ENCODE data around the gene VTI1A. TPM values are rescaled to one million over a fixed set of nuclear protein-coding genes. Genes with fewer than 3 reads are reported as not detected.

Gene VTI1A
- total RNA-seq, 1 donor from 2014 or later = 30.1 TPM

GRCh38 chr10:112658465-112658864 lies 211.4 kb downstream of the VTI1A start:
- no peak overlapping the region for H3K4me3 ChIP-seq (ENCODE audit: low read depth, low read length)
- no peak for DNase-seq (ENCODE audit: low read depth)
- TF ChIP-seq CTCF (conservative IDR thresholded peaks at IDR 0.05; ENCODE audit: low read depth, low read length) = no peak

DNA sequence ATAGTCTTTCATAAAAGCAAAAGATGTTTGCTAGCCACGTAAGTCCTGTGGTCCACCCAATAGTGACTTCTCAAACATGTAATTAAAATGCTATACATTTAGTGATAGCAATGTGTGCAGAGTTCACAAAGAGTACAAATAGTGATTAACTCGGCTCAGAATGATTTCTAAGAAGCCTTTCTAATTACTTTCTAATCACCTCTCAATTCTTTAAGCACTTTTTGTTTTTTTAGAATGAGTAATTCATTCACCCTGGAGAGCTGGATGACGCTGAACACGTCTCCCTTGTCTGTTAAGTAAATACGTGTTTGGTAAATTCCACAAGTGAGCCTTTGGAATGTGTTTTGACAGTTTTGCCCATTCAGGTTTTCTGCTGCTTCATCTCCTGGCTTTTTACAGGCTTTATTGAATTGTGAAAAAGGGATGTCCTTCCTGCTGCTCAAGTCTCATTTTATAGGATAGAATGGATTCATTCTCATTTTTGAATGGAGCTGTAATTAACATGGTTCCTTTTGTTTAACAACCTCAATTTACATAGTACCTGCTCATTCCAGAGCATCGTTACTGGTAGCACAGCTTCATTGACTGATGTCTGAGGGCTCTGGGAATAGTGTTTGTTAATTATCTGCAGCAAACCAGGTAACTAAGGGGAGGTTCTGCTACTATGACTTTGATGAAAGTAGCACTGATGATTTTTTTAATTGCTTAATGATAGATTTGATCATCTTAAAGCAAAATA lies 212.1 kb downstream of the VTI1A start:
- DNase-seq (ENCODE audit: low read depth) = peak; percentile 67

DNA sequence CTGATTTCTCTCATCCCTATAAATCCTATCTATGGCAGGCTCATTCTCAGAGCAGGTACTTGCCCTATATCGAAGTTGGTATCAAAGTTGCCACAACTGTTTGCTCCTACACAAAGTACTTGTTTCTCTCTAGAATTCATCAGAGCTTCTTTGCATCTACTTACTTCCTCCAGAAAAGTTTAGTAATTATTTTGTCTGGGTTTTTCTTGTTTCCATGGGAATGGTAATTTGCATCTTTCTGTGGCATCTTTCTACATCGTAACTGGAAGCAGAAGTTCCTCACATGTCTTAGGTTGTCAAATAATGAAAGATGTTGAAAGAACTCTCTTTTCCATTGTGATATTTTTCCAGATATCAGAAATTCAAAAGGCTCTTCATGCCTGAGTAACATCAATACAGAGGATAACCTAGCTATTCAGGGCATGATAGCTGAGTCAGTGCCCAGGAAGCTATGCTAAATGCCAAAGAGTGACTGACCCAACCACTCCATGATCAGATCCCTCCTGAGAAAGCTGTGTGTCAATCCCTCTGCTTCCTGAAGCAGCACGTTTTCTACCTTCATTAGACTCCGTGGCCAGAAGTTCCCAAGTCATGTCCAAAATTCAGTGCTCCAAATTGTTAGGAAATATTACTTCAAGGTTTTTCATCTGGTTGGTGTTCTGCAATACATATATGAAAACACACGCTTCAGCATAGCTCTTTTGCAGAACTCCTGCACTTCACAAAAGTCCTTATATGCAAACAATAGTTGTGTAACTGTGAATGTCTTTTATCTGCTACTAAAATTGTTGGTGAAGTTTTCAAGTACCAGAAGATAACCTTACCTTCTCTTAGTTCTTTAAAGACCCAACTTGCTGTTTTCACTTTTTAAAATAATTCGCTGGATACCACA lies 216.5 kb downstream of the VTI1A start:
- DNase-seq (ENCODE audit: low read depth) = peak; percentile 93
- no peak for TF ChIP-seq CTCF (conservative IDR thresholded peaks at IDR 0.05; ENCODE audit: low read depth, low read length)
- H3K4me3 ChIP-seq (ENCODE audit: low read depth, low read length) = no peak overlapping the region

More for the DNA sequence above, 212.1 kb downstream of the VTI1A start:
- TF ChIP-seq CTCF (conservative IDR thresholded peaks at IDR 0.05; ENCODE audit: low read depth, low read length) = no peak
- no peak overlapping the region for H3K4me3 ChIP-seq (ENCODE audit: low read depth, low read length)

GRCh38 chr10:112666094-112666493 lies 219.1 kb downstream of the VTI1A start:
- TF ChIP-seq CTCF (conservative IDR thresholded peaks at IDR 0.05; ENCODE audit: low read depth, low read length) = no peak
- no peak overlapping the region for H3K4me3 ChIP-seq (ENCODE audit: low read depth, low read length)
- DNase-seq (ENCODE audit: low read depth) = no peak

- no peak for DNase-seq (ENCODE audit: low read depth)
- no peak overlapping the region for H3K4me3 ChIP-seq (ENCODE audit: low read depth, low read length)
- no peak for TF ChIP-seq CTCF (conservative IDR thresholded peaks at IDR 0.05; ENCODE audit: low read depth, low read length)
Measured at GRCh38 chr10:112669989-112670388, 223.0 kb downstream of the VTI1A start.

- no peak for TF ChIP-seq CTCF (conservative IDR thresholded peaks at IDR 0.05; ENCODE audit: low read depth, low read length)
- no peak overlapping the region for H3K4me3 ChIP-seq (ENCODE audit: low read depth, low read length)
Measured at GRCh38 chr10:112671743-112672142, 224.7 kb downstream of the VTI1A start.

More at GRCh38 chr10:112671743-112672142, 224.7 kb downstream of the VTI1A start:
- no peak for DNase-seq (ENCODE audit: low read depth)

All from epithelial cell of proximal tubule (primary cell).